Upper lobe of left lung (tissue), 4 donors: ENCODE measurements around the gene MFSD6.

Experiments used
- EP300 ChIP-seq, 4 donors: sonication (generic); formaldehyde crosslinking; IDR thresholded peaks; one replicate each; pipeline ENCODE4 v1.5.1; 2017; ENCODE audit warnings: antibody characterized with exemption in 4 of 4, control low read depth in 2 of 4
- TF ChIP-seq, protein P1 (sequence below), 6 experiments: fragments of 450-650 bp in 4 of 6; fragments of 200-600 bp in 2 of 6; sonication (generic) in 2 of 6; IDR thresholded peaks; one replicate each; pipeline ENCODE4 v1.5.1; 2016 to 2019; ENCODE audit warnings: antibody characterized with exemption in 6 of 6

DNA sequence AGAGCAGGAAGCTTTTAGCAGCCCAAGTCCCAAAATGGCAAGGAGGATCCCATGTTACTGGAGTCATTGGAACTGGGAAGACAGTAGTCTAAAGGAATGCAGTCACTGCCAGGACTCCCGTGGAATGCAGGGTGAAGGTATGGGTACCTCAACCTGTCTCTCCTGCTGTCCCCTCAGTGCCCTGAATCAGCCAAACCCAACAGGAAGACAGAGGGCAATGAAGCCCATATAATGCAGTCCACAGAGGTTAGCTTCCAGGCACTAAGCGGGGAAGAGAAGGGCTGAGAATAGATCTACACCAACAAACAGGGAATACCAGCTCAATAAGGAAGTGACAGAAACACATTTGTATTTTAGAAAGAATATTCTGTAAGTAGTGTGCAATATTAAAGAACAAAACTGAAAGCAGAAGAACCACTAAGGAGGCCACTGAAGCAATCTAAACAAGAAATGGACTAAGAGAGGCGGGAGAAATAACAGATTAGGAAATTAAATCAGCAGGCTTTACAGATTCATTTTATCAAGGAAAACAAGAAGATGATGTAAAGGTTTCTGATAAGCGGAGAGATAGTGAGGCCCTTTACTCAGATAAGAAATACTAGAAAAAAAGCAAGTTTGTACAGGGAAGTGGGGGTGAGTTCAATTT lies 118.1 kb downstream of the MFSD6 start:
- no peak for TF ChIP-seq EP300 (IDR thresholded peaks at IDR 0.05)
- TF ChIP-seq, protein P1, sequence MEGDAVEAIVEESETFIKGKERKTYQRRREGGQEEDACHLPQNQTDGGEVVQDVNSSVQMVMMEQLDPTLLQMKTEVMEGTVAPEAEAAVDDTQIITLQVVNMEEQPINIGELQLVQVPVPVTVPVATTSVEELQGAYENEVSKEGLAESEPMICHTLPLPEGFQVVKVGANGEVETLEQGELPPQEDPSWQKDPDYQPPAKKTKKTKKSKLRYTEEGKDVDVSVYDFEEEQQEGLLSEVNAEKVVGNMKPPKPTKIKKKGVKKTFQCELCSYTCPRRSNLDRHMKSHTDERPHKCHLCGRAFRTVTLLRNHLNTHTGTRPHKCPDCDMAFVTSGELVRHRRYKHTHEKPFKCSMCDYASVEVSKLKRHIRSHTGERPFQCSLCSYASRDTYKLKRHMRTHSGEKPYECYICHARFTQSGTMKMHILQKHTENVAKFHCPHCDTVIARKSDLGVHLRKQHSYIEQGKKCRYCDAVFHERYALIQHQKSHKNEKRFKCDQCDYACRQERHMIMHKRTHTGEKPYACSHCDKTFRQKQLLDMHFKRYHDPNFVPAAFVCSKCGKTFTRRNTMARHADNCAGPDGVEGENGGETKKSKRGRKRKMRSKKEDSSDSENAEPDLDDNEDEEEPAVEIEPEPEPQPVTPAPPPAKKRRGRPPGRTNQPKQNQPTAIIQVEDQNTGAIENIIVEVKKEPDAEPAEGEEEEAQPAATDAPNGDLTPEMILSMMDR (IDR thresholded peaks at IDR 0.05), result no peak
